ENCODE data around the gene LRP5.

The LRP5 gene

GRCh38 chr11:68351450-68352275, 39.3 kb downstream of the LRP5 start:
- H3K27ac ChIP-seq (ENCODE audit: low read depth, low read length), result no peak overlapping the region

GRCh38 chr11:68352591-68352990, 40.2 kb downstream of the LRP5 start:
- Histone ChIP-seq H3K79me2 (ENCODE audit: insufficient read depth, low read length) (no peaks in the 10 kb centered on the region), H3K4me2 (ENCODE audit: low read depth, low read length, poor library complexity, severe bottlenecking) (no peak overlapping the region), H3K27me3 (ENCODE audit: low read length) (no peaks in the 10 kb centered on the region), H3K36me3 (ENCODE audit: low read length) (no peaks in the 10 kb centered on the region), H3K9me3 (ENCODE audit: insufficient read depth, low read length) (no peaks in the 10 kb centered on the region), H2AFZ (ENCODE audit: low read depth, low read length, severe bottlenecking) (no peak overlapping the region), H3F3A (ENCODE audit: insufficient read depth) (no peaks in the 10 kb centered on the region), H3K27ac (ENCODE audit: low read depth, low read length) (no peak overlapping the region), H3K9me2 (replicated peaks; ENCODE audit: insufficient read depth, low read length) (no peaks in the 10 kb centered on the region), H3K4me3 (ENCODE audit: insufficient read depth, low read length, poor library complexity, severe bottlenecking) (no peak overlapping the region), H4K20me1 (ENCODE audit: low read depth, low read length) (no peaks in the 10 kb centered on the region), H3K9ac (ENCODE audit: low read length) (no peak overlapping the region)
- TF ChIP-seq EZH2phosphoT487 (conservative IDR thresholded peaks at IDR 0.05; ENCODE audit: low read length) (no peak), CTCF (IDR thresholded peaks at IDR 0.05; ENCODE audit: insufficient read depth, low read length, poor library complexity, severe bottlenecking) (no peak)

More at GRCh38 chr11:68351450-68352275, 39.3 kb downstream of the LRP5 start:
- Histone ChIP-seq H3K79me2 (ENCODE audit: insufficient read depth, low read length) (no peaks in the 10 kb centered on the region), H2AFZ (ENCODE audit: low read depth, low read length, severe bottlenecking) (no peak overlapping the region), H4K20me1 (ENCODE audit: low read depth, low read length) (no peaks in the 10 kb centered on the region), H3K9me3 (ENCODE audit: insufficient read depth, low read length) (no peaks in the 10 kb centered on the region), H3K27me3 (ENCODE audit: low read length) (no peaks in the 10 kb centered on the region), H3K9me2 (replicated peaks; ENCODE audit: insufficient read depth, low read length) (no peaks in the 10 kb centered on the region), H3K9ac (ENCODE audit: low read length) (no peak overlapping the region), H3K4me2 (ENCODE audit: low read depth, low read length, poor library complexity, severe bottlenecking) (no peak overlapping the region), H3K36me3 (ENCODE audit: low read length) (no peaks in the 10 kb centered on the region), H3K4me3 (ENCODE audit: insufficient read depth, low read length, poor library complexity, severe bottlenecking) (no peak overlapping the region), H3F3A (ENCODE audit: insufficient read depth) (no peaks in the 10 kb centered on the region)
- TF ChIP-seq CTCF (IDR thresholded peaks at IDR 0.05; ENCODE audit: insufficient read depth, low read length, poor library complexity, severe bottlenecking), result no peak
- TF ChIP-seq EZH2phosphoT487 (conservative IDR thresholded peaks at IDR 0.05; ENCODE audit: low read length), result no peak

- Histone ChIP-seq H3K9me2 (replicated peaks; ENCODE audit: insufficient read depth, low read length) (no peaks in the 10 kb centered on the region), H3F3A (ENCODE audit: insufficient read depth) (no peaks in the 10 kb centered on the region), H4K20me1 (ENCODE audit: low read depth, low read length) (no peaks in the 10 kb centered on the region), H3K27ac (ENCODE audit: low read depth, low read length) (no peak overlapping the region), H3K9ac (ENCODE audit: low read length) (no peak overlapping the region), H3K4me3 (ENCODE audit: insufficient read depth, low read length, poor library complexity, severe bottlenecking) (no peak overlapping the region), H3K27me3 (ENCODE audit: low read length) (no peaks in the 10 kb centered on the region), H2AFZ (ENCODE audit: low read depth, low read length, severe bottlenecking) (no peak overlapping the region), H3K4me2 (ENCODE audit: low read depth, low read length, poor library complexity, severe bottlenecking) (no peak overlapping the region), H3K9me3 (ENCODE audit: insufficient read depth, low read length) (no peaks in the 10 kb centered on the region), H3K79me2 (ENCODE audit: insufficient read depth, low read length) (no peaks in the 10 kb centered on the region), H3K36me3 (ENCODE audit: low read length) (no peaks in the 10 kb centered on the region)
- no peak for TF ChIP-seq CTCF (IDR thresholded peaks at IDR 0.05; ENCODE audit: insufficient read depth, low read length, poor library complexity, severe bottlenecking)
- TF ChIP-seq EZH2phosphoT487 (conservative IDR thresholded peaks at IDR 0.05; ENCODE audit: low read length), result no peak
Observed at GRCh38 chr11:68353118-68353517, 40.7 kb downstream of the LRP5 start.
